ENCODE data around the gene ALPK3. TPM values are rescaled to one million over a fixed set of nuclear protein-coding genes. Genes with fewer than 3 reads are reported as not detected.

ALPK3 gene
- total RNA-seq, 3 donors from 2014 or later (not counting 1 experiment from before 2014, with no cell fraction given): 0.35 to 1.1 (median 0.63) TPM

DNA sequence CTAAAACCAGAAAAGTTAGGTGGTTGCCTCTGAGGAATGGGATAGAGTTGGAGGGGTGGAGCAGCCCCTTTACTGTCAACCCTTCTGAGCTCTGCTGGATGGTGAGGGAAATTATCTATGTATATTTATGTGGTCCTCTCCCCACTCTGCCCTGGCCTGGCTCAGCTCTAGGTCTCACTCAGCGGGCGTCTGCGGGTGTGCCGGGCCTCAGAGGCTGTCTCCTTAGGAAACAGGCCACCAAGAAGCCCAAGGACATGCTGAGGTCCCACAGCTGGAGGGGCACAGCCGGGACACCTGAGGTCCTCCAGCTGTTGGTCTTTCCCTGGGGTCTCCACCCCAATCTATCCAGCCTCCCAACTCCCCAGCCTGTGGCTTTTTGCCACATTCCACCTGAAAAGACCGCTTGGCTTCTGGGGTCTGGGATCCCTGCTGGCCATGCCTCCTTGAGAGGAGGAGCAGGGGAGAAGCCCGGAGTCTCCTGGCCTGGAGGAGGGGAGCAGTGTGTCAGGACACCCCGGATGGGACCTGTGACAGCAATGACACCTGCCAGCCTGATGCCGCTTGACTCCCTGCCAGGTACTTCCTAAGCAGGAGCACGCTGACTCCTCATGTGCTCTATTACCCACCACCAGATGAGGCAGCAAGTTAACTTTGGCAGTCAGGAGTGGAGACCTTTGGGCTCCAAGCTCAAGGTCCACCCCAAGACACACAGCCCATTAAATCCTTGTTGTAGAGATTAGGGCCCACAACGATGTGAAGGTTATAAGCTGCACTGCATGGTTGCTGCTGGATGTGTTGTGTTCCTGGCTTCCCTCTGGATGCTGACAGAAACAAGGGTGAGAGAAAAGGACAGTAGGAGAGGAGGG is 67.0 kb downstream of the ALPK3 start, which contains the start of gene SLC28A1:
SLC28A1 (plus strand) TSS at position 747 of the 866 bp plus-strand sequence. CDS start 3,099 bp downstream, outside the sequence.
- H3K4me1 ChIP-seq (ENCODE audit: control insufficient read depth, insufficient read depth, low read length): no peaks in the 10 kb centered on the region
- no peaks in the 10 kb centered on the region for H3K27me3 ChIP-seq (ENCODE audit: control insufficient read depth, insufficient read depth, low read length)
- DNase-seq (no peak), ATAC-seq (no peak)
- TF ChIP-seq, protein P1, sequence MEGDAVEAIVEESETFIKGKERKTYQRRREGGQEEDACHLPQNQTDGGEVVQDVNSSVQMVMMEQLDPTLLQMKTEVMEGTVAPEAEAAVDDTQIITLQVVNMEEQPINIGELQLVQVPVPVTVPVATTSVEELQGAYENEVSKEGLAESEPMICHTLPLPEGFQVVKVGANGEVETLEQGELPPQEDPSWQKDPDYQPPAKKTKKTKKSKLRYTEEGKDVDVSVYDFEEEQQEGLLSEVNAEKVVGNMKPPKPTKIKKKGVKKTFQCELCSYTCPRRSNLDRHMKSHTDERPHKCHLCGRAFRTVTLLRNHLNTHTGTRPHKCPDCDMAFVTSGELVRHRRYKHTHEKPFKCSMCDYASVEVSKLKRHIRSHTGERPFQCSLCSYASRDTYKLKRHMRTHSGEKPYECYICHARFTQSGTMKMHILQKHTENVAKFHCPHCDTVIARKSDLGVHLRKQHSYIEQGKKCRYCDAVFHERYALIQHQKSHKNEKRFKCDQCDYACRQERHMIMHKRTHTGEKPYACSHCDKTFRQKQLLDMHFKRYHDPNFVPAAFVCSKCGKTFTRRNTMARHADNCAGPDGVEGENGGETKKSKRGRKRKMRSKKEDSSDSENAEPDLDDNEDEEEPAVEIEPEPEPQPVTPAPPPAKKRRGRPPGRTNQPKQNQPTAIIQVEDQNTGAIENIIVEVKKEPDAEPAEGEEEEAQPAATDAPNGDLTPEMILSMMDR (IDR thresholded peaks at IDR 0.05): no peak
- 88% methylated on average over 11 of the region's 11 CpGs for whole genome bisulfite sequencing (ENCODE audit: insufficient coverage)
- Mint-ChIP-seq H3K4me3 (no peak within 1 kb of the TSS), H3K36me3 (no peaks in the 10 kb centered on the region), H3K27me3 (ENCODE audit: low read depth in 2 of 2) (peaks cover 0 to 2% of the 10 kb centered on the region in 2 donors), H3K4me1 (no peaks in the 10 kb centered on the region), H3K9me3 (no peaks in the 10 kb centered on the region), H3K27ac (no peak within 1 kb of the TSS)
- no peak within 1 kb of the TSS for H3K4me3 ChIP-seq (ENCODE audit: low read length)
- no peak within 1 kb of the TSS for H3K27ac ChIP-seq (ENCODE audit: low read length)
- intact Hi-C loops (cut with micrococcal nuclease): no loop called here
- H3K36me3 ChIP-seq (ENCODE audit: control insufficient read depth, insufficient read depth, low read length): no peaks in the 10 kb centered on the region
- no peaks in the 10 kb centered on the region for H3K9me3 ChIP-seq (ENCODE audit: control insufficient read depth, insufficient read depth, low read length)

DNA sequence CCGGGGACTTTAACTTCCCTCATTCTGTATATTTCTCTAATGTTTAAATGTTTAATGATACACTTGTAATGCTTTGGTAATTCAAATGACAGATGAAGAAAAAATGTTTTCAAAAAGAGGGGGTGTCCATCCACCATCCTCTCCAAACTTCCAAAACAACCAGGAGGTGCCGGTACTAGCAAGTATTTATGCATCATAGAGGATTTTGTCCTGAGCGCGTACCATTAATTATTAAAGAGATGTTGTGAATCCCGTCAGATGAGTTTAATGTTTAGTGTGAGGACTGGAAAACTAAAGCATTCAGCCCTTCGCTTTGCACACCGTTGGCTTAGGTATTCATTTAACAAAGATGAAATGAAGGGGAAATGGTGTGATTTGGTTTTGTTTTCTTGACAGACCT is 68.6 kb downstream of the ALPK3 start:
- no peaks in the 10 kb centered on the region for H3K27me3 ChIP-seq (ENCODE audit: control insufficient read depth, insufficient read depth, low read length)
- TF ChIP-seq, protein P1 (IDR thresholded peaks at IDR 0.05): no peak
- H3K4me3 ChIP-seq (ENCODE audit: low read length): no peak overlapping the region
- DNase-seq: no peak
- ATAC-seq: no peak
- intact Hi-C loops (cut with micrococcal nuclease): no loop called here
- no peaks in the 10 kb centered on the region for H3K36me3 Mint-ChIP-seq
- no peak overlapping the region for H3K27ac ChIP-seq (ENCODE audit: low read length)
- peaks cover 0 to 2% of the 10 kb centered on the region in 2 donors for H3K27me3 Mint-ChIP-seq (ENCODE audit: low read depth in 2 of 2)
- no peak overlapping the region for H3K4me3 Mint-ChIP-seq
- no peaks in the 10 kb centered on the region for H3K9me3 Mint-ChIP-seq
- H3K4me1 ChIP-seq (ENCODE audit: control insufficient read depth, insufficient read depth, low read length): no peaks in the 10 kb centered on the region
- H3K36me3 ChIP-seq (ENCODE audit: control insufficient read depth, insufficient read depth, low read length): no peaks in the 10 kb centered on the region
- 97% methylated on average over 6 of the region's 7 CpGs for WGBS (ENCODE audit: insufficient coverage)
- no peaks in the 10 kb centered on the region for H3K4me1 Mint-ChIP-seq
- no peak overlapping the region for H3K27ac Mint-ChIP-seq
- no peaks in the 10 kb centered on the region for H3K9me3 ChIP-seq (ENCODE audit: control insufficient read depth, insufficient read depth, low read length)

DNA sequence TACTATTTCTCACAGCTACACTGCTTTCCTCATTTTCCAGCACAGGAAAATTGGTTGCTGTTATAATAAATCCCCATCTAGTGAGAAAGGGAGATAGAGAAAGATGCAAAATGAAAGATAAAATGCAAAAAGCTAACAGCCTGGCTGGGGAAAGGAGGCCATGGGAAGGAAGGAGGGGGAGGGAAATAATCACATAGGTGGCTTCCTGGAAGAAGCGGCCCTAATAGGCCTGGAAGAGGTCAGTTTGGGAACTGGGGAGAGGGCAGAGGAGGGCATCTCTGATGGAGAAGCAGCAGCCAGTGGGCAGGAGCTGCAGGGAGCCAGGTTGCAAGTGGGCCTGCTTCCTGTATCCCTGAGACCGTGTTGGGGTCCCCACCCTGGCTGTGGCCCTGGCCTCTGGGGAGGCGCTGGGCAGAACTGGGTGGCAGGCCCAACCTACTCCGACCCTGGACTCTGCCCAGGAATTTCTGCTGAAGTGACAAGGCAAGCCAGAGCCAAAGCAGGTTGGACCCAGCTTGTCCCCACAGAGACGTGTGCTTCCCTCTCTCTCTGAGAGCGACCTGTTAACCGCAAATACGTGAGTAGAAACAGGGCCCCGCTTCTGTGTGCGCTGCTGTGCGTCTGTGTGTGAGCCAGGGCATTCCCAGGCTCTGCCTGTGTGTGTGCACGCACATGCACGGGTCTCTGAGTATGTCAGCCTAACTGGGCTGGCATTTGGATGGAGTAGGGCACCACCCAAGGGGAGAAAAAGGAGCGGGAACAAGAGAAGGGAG is 69.2 kb downstream of the ALPK3 start:
- H3K9me3 Mint-ChIP-seq: no peaks in the 10 kb centered on the region
- TF ChIP-seq, protein P1 (IDR thresholded peaks at IDR 0.05): no peak
- ATAC-seq (no peak), DNase-seq (no peak)
- H3K36me3 ChIP-seq (ENCODE audit: control insufficient read depth, insufficient read depth, low read length): no peaks in the 10 kb centered on the region
- WGBS (ENCODE audit: insufficient coverage): 85% methylated on average over 14 of the region's 14 CpGs
- H3K27me3 ChIP-seq (ENCODE audit: control insufficient read depth, insufficient read depth, low read length): no peaks in the 10 kb centered on the region
- H3K27ac Mint-ChIP-seq: no peak overlapping the region
- no peak overlapping the region for H3K27ac ChIP-seq (ENCODE audit: low read length)
- peaks cover 0 to 7% of the 10 kb centered on the region in 2 donors for H3K27me3 Mint-ChIP-seq (ENCODE audit: low read depth in 2 of 2)
- no peaks in the 10 kb centered on the region for H3K4me1 Mint-ChIP-seq
- no peak overlapping the region for H3K4me3 ChIP-seq (ENCODE audit: low read length)
- H3K36me3 Mint-ChIP-seq: no peaks in the 10 kb centered on the region
- intact Hi-C loops (cut with micrococcal nuclease): no loop called here
- H3K4me1 ChIP-seq (ENCODE audit: control insufficient read depth, insufficient read depth, low read length): no peaks in the 10 kb centered on the region
- no peak overlapping the region for H3K4me3 Mint-ChIP-seq
- H3K9me3 ChIP-seq (ENCODE audit: control insufficient read depth, insufficient read depth, low read length): no peaks in the 10 kb centered on the region

Measured in natural killer cell (primary cell).